ENCODE data around the gene SMNDC1. TPM values are rescaled to one million over a fixed set of nuclear protein-coding genes. Genes with fewer than 3 reads are reported as not detected.

SMNDC1 gene
- total RNA-seq = 6.0 and 10.9 TPM in 2 replicates

DNA sequence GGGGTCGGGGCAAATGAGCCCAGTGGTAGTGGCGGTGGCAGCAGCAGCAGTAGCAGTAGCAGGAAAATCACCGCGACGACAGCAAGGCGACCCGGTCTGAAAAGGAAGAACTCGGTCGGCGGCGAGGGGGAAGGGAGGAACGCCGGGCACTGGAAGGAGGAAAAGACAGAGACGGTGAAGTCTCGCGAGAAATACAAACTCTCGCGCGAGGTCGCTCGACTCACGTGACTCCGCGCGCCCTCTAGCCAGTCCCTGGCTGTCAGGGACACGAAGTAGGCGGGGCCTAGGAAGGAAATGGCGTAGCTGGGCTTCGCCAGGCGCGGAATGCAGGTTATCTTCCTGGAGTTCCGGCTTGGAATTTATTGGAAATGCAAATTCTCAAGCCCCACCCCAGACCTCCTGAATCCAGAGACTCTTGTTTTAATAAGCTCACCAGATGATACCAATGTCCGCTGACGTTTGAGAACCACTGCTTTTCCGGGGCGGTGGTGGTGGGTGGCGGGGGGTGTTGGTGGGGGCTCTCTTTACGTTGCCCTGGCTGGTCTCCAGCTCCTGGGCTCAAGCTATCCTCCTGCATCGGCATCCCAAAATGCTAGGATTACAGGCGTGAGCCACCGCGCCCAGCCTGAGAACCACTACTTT lies at the start of gene SMNDC1:
Gene SMNDC1 (minus strand): TSS at position 141 of the 642 bp plus-strand sequence. CDS start 1,333 bp downstream, outside the sequence.

Other genes with a start within 250 kb of the SMNDC1 start
- 13.8 and 40.7 TPM in 2 replicates for gene MXI1, start 97.3 kb downstream of the SMNDC1 start, total RNA-seq
- 13.4 and 23.0 TPM in 2 replicates for gene DUSP5, start 193.0 kb upstream of the SMNDC1 start, total RNA-seq